ENCODE measurements around the gene FABP1.

The FABP1 gene

DNA sequence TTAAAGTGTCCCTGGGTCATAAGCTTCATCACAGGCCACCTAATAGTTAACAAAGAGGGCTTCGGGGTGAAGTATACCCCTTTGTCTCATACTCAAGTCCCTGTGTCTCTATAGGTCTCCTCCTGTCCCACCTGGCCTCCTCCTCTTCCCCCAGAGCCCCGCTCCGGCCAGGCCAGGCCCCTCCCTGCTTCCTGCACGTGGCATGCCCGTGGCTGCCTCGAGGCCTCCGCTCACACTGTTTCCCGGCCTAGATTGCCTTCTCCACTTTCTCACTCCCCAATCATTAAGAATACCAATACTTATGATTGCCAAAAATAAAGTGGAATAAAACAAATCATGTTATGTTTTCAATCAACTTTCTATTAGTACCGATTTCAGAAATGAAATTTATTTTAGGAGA, 41.5 kb downstream of the FABP1 start:
- Mint-ChIP-seq H3K4me1 (peaks cover 20% of the 10 kb centered on the region), H3K27me3 (no peaks in the 10 kb centered on the region), H3K4me3 (no peak overlapping the region), H3K36me3 (ENCODE audit: low read depth) (no peaks in the 10 kb centered on the region), H3K27ac (no peak overlapping the region), H3K9me3 (no peaks in the 10 kb centered on the region)
- no peak for DNase-seq
- ATAC-seq: no peak

DNA sequence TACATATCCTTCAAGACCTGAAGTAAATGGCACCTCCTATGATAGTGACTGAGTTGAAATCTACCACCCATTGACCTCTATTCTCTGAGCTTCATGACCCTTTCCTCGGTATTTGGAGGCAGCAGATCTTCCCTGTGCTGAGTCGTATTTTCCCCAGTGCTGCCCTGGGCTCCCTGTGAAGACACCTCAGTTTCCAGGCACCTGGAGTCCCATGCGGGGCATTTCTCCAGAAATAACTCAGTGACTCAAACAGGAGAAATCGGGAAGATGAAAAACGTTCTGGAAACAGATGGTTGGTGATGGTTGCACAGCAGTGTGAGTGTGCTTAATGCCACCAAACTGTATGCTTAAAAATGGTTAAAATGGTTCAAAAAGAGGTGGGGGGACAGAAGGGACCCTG, 42.3 kb downstream of the FABP1 start:
- Mint-ChIP-seq H3K27me3 (no peaks in the 10 kb centered on the region), H3K36me3 (ENCODE audit: low read depth) (no peaks in the 10 kb centered on the region), H3K27ac (no peak overlapping the region), H3K9me3 (no peaks in the 10 kb centered on the region), H3K4me1 (peaks cover 12% of the 10 kb centered on the region), H3K4me3 (no peak overlapping the region)
- ATAC-seq: no peak
- DNase-seq: no peak

DNA sequence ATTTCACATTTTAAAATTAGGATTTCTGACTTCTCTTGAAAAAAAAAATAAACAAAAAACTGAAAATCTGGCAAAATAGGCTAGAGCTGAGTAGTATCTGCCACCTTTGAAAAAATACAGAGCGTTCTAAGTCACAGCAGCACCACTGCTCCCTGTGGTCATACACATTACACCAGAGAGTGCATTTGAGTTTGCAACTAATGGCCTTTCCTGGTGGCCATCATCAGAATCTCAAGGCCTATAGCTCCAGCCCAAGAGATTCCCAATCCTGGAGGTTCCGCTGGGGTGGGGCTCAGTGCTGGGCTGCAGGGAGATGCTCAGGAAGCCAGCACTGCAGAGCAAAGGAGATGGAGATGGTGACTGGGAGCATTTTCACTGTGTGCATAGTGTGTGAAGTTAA, 42.8 kb downstream of the FABP1 start:
- Mint-ChIP-seq H3K27ac (no peak overlapping the region), H3K4me1 (peaks cover 7% of the 10 kb centered on the region), H3K9me3 (no peaks in the 10 kb centered on the region), H3K27me3 (no peaks in the 10 kb centered on the region), H3K36me3 (ENCODE audit: low read depth) (no peaks in the 10 kb centered on the region), H3K4me3 (no peak overlapping the region)
- DNase-seq: no peak
- no peak for ATAC-seq

DNA sequence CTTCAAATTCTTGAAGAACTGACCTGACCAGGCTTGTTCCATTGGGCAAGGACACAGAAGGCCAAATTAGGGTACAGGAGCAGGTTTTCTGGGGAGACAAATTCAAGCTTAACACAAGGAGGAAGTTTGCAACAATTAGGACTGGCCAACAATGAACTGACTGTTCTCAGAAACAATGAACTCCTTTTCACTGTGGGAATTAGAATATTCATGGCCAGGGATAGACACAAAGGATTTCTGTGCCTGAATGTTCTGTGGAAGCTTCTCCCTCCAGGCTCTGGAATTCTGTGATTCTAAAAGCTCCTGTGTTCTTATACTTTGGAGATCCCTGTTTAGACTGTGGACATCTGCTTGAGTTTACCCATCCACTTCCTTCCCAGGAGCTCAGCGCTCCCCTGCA, 45.1 kb downstream of the FABP1 start:
- no peaks in the 10 kb centered on the region for H3K27me3 Mint-ChIP-seq
- no peak overlapping the region for H3K4me3 Mint-ChIP-seq
- ATAC-seq: no peak
- H3K9me3 Mint-ChIP-seq: no peaks in the 10 kb centered on the region
- DNase-seq: no peak
- no peaks in the 10 kb centered on the region for H3K36me3 Mint-ChIP-seq (ENCODE audit: low read depth)
- no peak overlapping the region for H3K27ac Mint-ChIP-seq
- H3K4me1 Mint-ChIP-seq: no peaks in the 10 kb centered on the region

DNA sequence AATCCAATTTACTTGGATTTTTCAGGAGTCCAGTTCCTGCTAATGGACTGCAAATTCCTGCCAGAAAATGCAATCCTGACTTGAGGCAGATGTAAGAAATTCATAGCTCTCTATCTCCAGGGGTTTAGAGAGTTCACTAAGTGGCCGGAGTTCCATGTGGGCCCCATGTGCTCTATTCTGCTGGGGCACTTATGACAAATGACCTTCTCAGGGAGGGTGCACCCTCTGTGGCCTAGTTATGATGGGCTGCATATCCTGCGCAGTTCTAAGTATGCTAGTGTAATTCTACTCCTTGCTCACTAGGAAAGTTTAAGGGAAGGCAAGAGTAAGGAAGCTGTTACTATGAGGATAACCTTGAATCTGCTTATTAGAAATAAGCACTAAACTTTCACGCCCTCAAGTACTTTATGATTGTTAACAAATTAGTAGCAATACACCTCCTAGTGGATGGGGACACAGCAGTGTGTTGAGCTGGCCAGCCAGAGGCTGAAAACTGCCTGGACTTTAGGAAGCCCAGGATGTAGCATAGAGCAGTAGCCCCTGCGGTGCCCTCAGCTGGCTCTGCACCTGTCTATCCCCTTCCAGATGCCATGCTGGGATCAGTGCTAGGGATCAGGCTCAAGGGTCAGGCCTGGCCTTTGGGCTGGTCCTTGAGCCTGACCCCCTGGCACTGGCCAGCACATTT, 45.8 kb downstream of the FABP1 start:
- Mint-ChIP-seq H3K27me3 (no peaks in the 10 kb centered on the region), H3K27ac (no peak overlapping the region), H3K36me3 (ENCODE audit: low read depth) (no peaks in the 10 kb centered on the region), H3K4me3 (no peak overlapping the region), H3K4me1 (no peaks in the 10 kb centered on the region), H3K9me3 (no peaks in the 10 kb centered on the region)
- ATAC-seq: no peak
- no peak for DNase-seq

DNA sequence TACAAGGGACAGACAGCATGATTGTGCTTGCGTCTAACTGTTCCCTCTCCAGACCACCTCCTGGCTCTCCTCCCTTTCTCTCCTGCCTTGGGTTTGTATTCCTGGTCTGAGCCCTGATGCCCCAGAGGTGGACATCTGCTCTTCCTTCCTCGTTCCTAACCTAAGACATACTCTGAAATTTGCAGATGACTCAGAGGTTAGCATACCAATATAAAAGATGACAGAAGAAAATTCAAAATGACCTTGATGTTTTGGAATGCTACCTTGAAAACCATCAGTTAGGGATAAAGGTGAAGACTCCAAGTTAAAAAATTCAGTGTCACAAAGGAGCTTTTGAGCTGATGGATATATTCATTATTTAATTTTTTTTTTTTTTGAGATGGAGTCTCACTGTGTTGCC, 47.3 kb downstream of the FABP1 start:
- Mint-ChIP-seq H3K4me3 (no peak overlapping the region), H3K27me3 (no peaks in the 10 kb centered on the region), H3K9me3 (no peaks in the 10 kb centered on the region), H3K27ac (no peak overlapping the region), H3K36me3 (ENCODE audit: low read depth) (no peaks in the 10 kb centered on the region), H3K4me1 (no peaks in the 10 kb centered on the region)
- DNase-seq: no peak
- ATAC-seq: no peak

DNA sequence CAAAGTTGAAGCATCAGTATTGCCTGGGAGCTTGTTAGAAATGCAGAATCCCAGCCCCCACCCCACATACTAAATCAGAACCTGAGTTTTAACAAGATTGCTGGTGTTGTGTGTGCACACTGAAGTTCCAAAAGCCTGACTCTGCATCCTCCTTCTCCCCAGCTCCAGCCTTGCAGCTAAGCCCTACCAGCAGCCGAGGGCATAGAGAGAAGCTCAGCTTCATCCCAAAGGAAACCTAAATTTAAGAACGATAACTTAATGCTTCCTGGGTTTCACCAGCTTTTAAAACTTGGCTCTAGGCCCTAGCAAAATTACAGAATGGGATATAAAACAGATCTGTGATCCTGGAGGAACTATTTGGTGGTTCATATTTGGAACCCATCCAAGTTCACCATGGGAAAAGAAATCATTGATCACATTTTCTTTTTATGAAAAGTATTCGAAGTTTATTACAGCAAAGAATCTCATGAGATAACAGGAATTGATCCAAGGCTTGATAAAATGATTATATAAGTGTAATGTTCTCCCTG, 49.2 kb downstream of the FABP1 start:
- H3K4me3 Mint-ChIP-seq: no peak overlapping the region
- H3K36me3 Mint-ChIP-seq (ENCODE audit: low read depth): no peaks in the 10 kb centered on the region
- DNase-seq (no peak), ATAC-seq (no peak)
- H3K4me1 Mint-ChIP-seq: no peaks in the 10 kb centered on the region
- no peaks in the 10 kb centered on the region for H3K27me3 Mint-ChIP-seq
- H3K27ac Mint-ChIP-seq: no peak overlapping the region
- H3K9me3 Mint-ChIP-seq: no peaks in the 10 kb centered on the region

DNA sequence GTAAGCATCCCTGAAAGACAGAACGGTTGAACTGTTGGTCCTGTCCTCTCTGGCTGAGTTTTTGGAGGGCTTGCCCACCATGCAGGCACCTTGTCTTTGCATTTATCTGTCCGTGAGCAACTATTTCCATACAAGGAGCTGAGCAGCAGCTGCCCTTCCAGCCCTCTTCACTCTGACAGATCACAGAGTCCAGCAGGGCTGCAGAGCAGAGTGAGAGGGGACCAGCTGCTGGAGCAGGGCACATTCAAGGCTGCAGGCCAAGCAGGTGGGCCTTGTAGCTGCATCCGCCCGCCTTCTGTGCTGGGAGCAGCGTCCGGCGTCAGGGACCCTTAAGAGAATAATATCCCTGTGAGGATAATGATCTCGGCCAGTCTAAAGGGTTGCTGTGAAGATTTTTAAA, 50.8 kb downstream of the FABP1 start:
- ATAC-seq: no peak
- Mint-ChIP-seq H3K36me3 (ENCODE audit: low read depth) (no peaks in the 10 kb centered on the region), H3K9me3 (no peaks in the 10 kb centered on the region), H3K27ac (no peak overlapping the region), H3K4me3 (no peak overlapping the region), H3K4me1 (no peaks in the 10 kb centered on the region), H3K27me3 (no peaks in the 10 kb centered on the region)
- DNase-seq: no peak

DNA sequence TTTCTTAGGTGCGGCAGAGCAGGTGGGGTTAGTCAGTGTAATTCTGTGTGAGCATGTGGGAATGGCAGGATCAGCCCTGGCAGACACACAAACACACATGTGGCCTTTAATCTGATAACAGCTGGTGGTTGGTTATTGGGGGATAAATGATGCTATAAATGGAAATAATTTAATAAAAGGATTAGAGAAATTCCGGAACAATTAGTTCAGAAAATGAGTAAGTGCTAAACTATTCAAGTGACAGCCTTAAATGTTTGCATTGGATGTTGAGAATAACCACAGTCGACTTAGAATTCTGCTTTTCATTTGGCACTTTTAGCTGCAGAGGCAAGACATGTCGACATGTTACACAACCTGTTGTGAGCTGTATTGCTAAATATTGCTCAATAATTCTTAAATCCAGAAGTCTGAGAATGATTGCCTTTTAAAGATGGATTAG, 53.0 kb downstream of the FABP1 start:
- no peaks in the 10 kb centered on the region for H3K36me3 Mint-ChIP-seq (ENCODE audit: low read depth)
- no peaks in the 10 kb centered on the region for H3K27me3 Mint-ChIP-seq
- no peak for DNase-seq
- H3K27ac Mint-ChIP-seq: no peak overlapping the region
- H3K9me3 Mint-ChIP-seq: no peaks in the 10 kb centered on the region
- no peaks in the 10 kb centered on the region for H3K4me1 Mint-ChIP-seq
- H3K4me3 Mint-ChIP-seq: no peak overlapping the region
- ATAC-seq: no peak

DNA sequence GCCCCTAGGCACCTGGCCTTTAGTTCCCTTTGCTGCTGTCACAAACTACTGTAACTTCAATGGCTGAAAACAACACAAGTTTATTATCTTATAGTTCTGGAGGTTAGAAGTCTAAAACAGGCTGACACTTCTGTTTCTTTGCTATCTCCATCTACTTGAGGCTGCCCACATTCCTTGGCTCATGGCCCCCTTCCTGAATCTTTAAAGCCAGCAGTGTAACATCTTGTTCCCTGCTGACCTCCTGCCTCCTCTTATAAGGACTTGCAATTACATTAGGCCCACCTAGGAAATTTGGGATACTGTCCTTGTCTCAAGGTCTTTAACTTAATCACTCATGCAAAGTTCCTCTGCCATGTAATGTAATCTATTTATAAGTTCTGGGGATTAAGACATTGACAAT, 53.7 kb downstream of the FABP1 start:
- no peaks in the 10 kb centered on the region for H3K9me3 Mint-ChIP-seq
- no peaks in the 10 kb centered on the region for H3K27me3 Mint-ChIP-seq
- H3K4me1 Mint-ChIP-seq: no peaks in the 10 kb centered on the region
- no peak overlapping the region for H3K4me3 Mint-ChIP-seq
- no peak overlapping the region for H3K27ac Mint-ChIP-seq
- H3K36me3 Mint-ChIP-seq (ENCODE audit: low read depth): no peaks in the 10 kb centered on the region
- DNase-seq (no peak), ATAC-seq (no peak)
